HepG2 (cell line): Measurements from ENCODE around the gene FCHO2. TPM values are rescaled to one million over a fixed set of nuclear protein-coding genes. Genes with fewer than 3 reads are reported as not detected.

Experiments
- AHR ChIP-seq: IDR thresholded peaks from 2 replicates; pipeline ENCODE4 v1.6.1; 2018; ENCODE audit warnings: missing genetic modification reagents, missing compliant biosample characterization
- CTCF ChIP-seq: sonication (generic); formaldehyde crosslinking; IDR thresholded peaks from 2 replicates; pipeline ENCODE4 v1.5.0; 2020; ENCODE audit warnings: mild to moderate bottlenecking, missing genetic modification reagents, moderate library complexity
- GATAD2A ChIP-seq: IDR thresholded peaks from 2 replicates; pipeline ENCODE4 v1.6.1; 2016
- HES4 ChIP-seq: sonication (generic); formaldehyde crosslinking; IDR thresholded peaks from 2 replicates; pipeline ENCODE4 v1.9.0; 2021; ENCODE audit warnings: mild to moderate bottlenecking, missing genetic modification reagents, borderline replicate concordance
- HNRNPLL ChIP-seq: fragments of 200-400 bp; formaldehyde crosslinking; IDR thresholded peaks from 2 replicates; pipeline ENCODE4 v1.6.1; 2017; ENCODE audit warnings: mild to moderate bottlenecking, low read depth, low read length; ENCODE audit not compliant: poor library complexity, severe bottlenecking
- IRX3 ChIP-seq: sonication (generic); formaldehyde crosslinking; IDR thresholded peaks from 2 replicates; pipeline ENCODE4 v1.8.1; 2023; ENCODE audit warnings: mild to moderate bottlenecking, low read depth, missing genetic modification reagents, borderline replicate concordance
- MTERF4 ChIP-seq: sonication (generic); formaldehyde crosslinking; IDR thresholded peaks from 2 replicates; pipeline ENCODE4 v1.8.0; 2023; ENCODE audit warnings: mild to moderate bottlenecking, missing genetic modification reagents
- MZF1 ChIP-seq: sonication (generic); formaldehyde crosslinking; IDR thresholded peaks from 2 replicates; pipeline ENCODE4 v1.8.1; 2023; ENCODE audit warnings: mild to moderate bottlenecking, missing genetic modification reagents, borderline replicate concordance
- NAIF1 ChIP-seq: sonication (generic); formaldehyde crosslinking; IDR thresholded peaks from 2 replicates; pipeline ENCODE4 v1.5.0; 2020; ENCODE audit warnings: mild to moderate bottlenecking, missing genetic modification reagents, borderline replicate concordance
- NFE2L1 ChIP-seq: sonication (generic); formaldehyde crosslinking; IDR thresholded peaks from 2 replicates; pipeline ENCODE4 v1.4.0; 2020; ENCODE audit warnings: missing genetic modification reagents, mild to moderate bottlenecking, borderline replicate concordance
- PAX8 ChIP-seq: sonication (generic); formaldehyde crosslinking; IDR thresholded peaks from 2 replicates; pipeline ENCODE4 v1.8.0; 2022; ENCODE audit warnings: mild to moderate bottlenecking, missing genetic modification reagents, borderline replicate concordance
- PHF21A ChIP-seq: sonication (generic); formaldehyde crosslinking; IDR thresholded peaks from 2 replicates; pipeline ENCODE4 v1.5.0; 2020; ENCODE audit warnings: mild to moderate bottlenecking, missing genetic modification reagents
- SALL2 ChIP-seq: sonication (generic); formaldehyde crosslinking; IDR thresholded peaks from 2 replicates; pipeline ENCODE4 v1.8.1; 2023; ENCODE audit warnings: mild to moderate bottlenecking, missing genetic modification reagents, inconsistent platforms
- TFDP2 ChIP-seq: sonication (generic); formaldehyde crosslinking; IDR thresholded peaks from 2 replicates; pipeline ENCODE4 v1.4.0; 2020; ENCODE audit warnings: missing genetic modification reagents
- TP53 ChIP-seq: sonication (generic); formaldehyde crosslinking; conservative IDR thresholded peaks from 2 replicates; pipeline ENCODE4 v1.4.0; 2020; ENCODE audit warnings: missing genetic modification reagents
- ZBTB38 ChIP-seq: sonication (generic); formaldehyde crosslinking; IDR thresholded peaks from 2 replicates; pipeline ENCODE4 v1.5.1; 2020; ENCODE audit warnings: mild to moderate bottlenecking, missing genetic modification reagents
- ZFP62 ChIP-seq: sonication (generic); formaldehyde crosslinking; IDR thresholded peaks from 2 replicates; pipeline ENCODE4 v1.4.0; 2020; ENCODE audit warnings: missing genetic modification reagents
- ZNF235 ChIP-seq: sonication (generic); formaldehyde crosslinking; IDR thresholded peaks from 2 replicates; pipeline ENCODE4 v1.8.1; 2023; ENCODE audit warnings: mild to moderate bottlenecking, missing genetic modification reagents, borderline replicate concordance
- ZNF335 ChIP-seq: sonication (generic); formaldehyde crosslinking; IDR thresholded peaks from 2 replicates; pipeline ENCODE4 v1.4.0; 2020; ENCODE audit warnings: missing genetic modification reagents
- ZNF496 ChIP-seq: sonication (generic); formaldehyde crosslinking; IDR thresholded peaks from 2 replicates; pipeline ENCODE4 v1.8.1; 2023; ENCODE audit warnings: mild to moderate bottlenecking, moderate library complexity, missing genetic modification reagents; ENCODE audit not compliant: insufficient replicate concordance
- ZNF503 ChIP-seq: sonication (generic); formaldehyde crosslinking; IDR thresholded peaks from 2 replicates; pipeline ENCODE4 v1.4.0; 2020; ENCODE audit warnings: missing genetic modification reagents
- ZNF564 ChIP-seq: sonication (generic); formaldehyde crosslinking; IDR thresholded peaks from 2 replicates; pipeline ENCODE4 v1.8.1; 2023; ENCODE audit warnings: mild to moderate bottlenecking, missing genetic modification reagents
- ZNF580 ChIP-seq: IDR thresholded peaks from 2 replicates; pipeline ENCODE4 v1.6.1; 2016; ENCODE audit warnings: low read depth, borderline replicate concordance
- ZNF768 ChIP-seq: sonication (generic); formaldehyde crosslinking; IDR thresholded peaks from 2 replicates; pipeline ENCODE4 v1.4.0; 2020; ENCODE audit warnings: missing genetic modification reagents
- ZNF777 ChIP-seq: sonication (generic); formaldehyde crosslinking; IDR thresholded peaks from 2 replicates; pipeline ENCODE4 v1.4.0; 2020; ENCODE audit warnings: missing genetic modification reagents
- ZSCAN25 ChIP-seq: sonication (generic); formaldehyde crosslinking; IDR thresholded peaks from 2 replicates; pipeline ENCODE4 v1.8.0; 2022; ENCODE audit warnings: mild to moderate bottlenecking, missing genetic modification reagents
- polyA plus RNA-seq, 8 experiments: library from polyadenylated mRNA; depleted of rRNA in 3 of 8; stranded (reverse) in 7 of 8; unstranded in 1 of 8; fragments of >200 nt; fragmentation: Illumina TruSeq in 4 of 8; extraction: Trizol in 4 of 8; gene quantifications; 2 replicates each; pipeline versions ENCODE4 v1.2.1 to v1.2.3, GENCODE V29; 2011 to 2016; ENCODE audit warnings: low read depth in 4 of 8, missing spikeins in 1 of 8, mixed read lengths in 1 of 8; ENCODE audit not compliant: insufficient read depth in 1 of 8
- total RNA-seq, 5 experiments: library from RNA; depleted of rRNA; stranded (reverse); fragments of >200 nt; fragmentation: Illumina TruSeq; extraction: Trizol; gene quantifications; 2 replicates each; pipeline ENCODE4 v1.2.3, GENCODE V29; 2016; ENCODE audit warnings: low read depth in 1 of 5

Gene FCHO2
- total and polyA plus RNA-seq, 2 of the 13 experiments (the other 11 are each of a cell fraction or from before 2014, with no cell fraction given): 11.6 to 17.3 TPM

- no peak for TF ChIP-seq HNRNPLL
- TF ChIP-seq ZNF503 (CRISPR knock-in tag): no peak
- no peak for TF ChIP-seq CTCF
- TF ChIP-seq ZNF768 (CRISPR knock-in tag): no peak; the same call in 1 of the 2 replicates
- TF ChIP-seq PHF21A (CRISPR knock-in tag): no peak
- TF ChIP-seq PAX8 (CRISPR knock-in tag): no peak
- no peak; the same call in 1 of the 2 replicates for TF ChIP-seq HES4 (CRISPR knock-in tag)
- no peak for TF ChIP-seq MTERF4
- no peak for TF ChIP-seq ZNF564
- no peak for TF ChIP-seq IRX3 (CRISPR knock-in tag)
- TF ChIP-seq AHR (CRISPR knock-in tag): no peak
- TF ChIP-seq ZFP62 (CRISPR knock-in tag): no peak
- TF ChIP-seq NAIF1 (CRISPR knock-in tag): no peak
- TF ChIP-seq ZNF496: no peak
- no peak for TF ChIP-seq ZNF335 (CRISPR knock-in tag)
- TF ChIP-seq ZNF777 (CRISPR knock-in tag): no peak
- no peak for TF ChIP-seq ZBTB38 (CRISPR knock-in tag)
- no peak for TF ChIP-seq ZNF580
- TF ChIP-seq NFE2L1 (CRISPR knock-in tag): no peak
- TF ChIP-seq TP53: peak; percentile 96
- TF ChIP-seq MZF1 (CRISPR knock-in tag): no peak
- no peak for TF ChIP-seq ZNF235 (CRISPR knock-in tag)
- TF ChIP-seq ZSCAN25 (CRISPR knock-in tag): no peak
- TF ChIP-seq SALL2 (CRISPR knock-in tag): no peak
- TF ChIP-seq GATAD2A (CRISPR knock-in tag): peak; percentile 46; the same call in 1 of the 2 replicates
- no peak for TF ChIP-seq TFDP2 (CRISPR knock-in tag)
Observed at GRCh38 chr5:72955143-72955767, 586 bp upstream of the FCHO2 start (continued).
